GM12878 (cell line): ENCODE data around the gene OTX2. TPM values are rescaled to one million over a fixed set of nuclear protein-coding genes. Genes with fewer than 3 reads are reported as not detected.

ENCODE experiments used
- ATAC-seq: fragments of 200-7000 bp; cut with Tn5 transposase; 3 replicates; pipeline ENCODE4 v1.9.1; 2020; ENCODE audit warnings: mild to moderate bottlenecking, moderate library complexity
- BruUV-seq: library from RNA; stranded (reverse); fragments of 400-500 nt; replicated peaks from 2 replicates; lab custom pipeline; 2021; lab: Mats Ljungman, UMichigan
- CTCF ChIA-PET: fragments of 300-600 bp; sonication (Branson Sonifier 250); formaldehyde crosslinking; extraction: SDS; loops from one replicate; lab custom pipeline; 2021; ENCODE audit warnings: inconsistent platforms; lab: Yijun Ruan, JAX
- POLR2A ChIA-PET: fragments of 350-600 bp; formaldehyde crosslinking; extraction: SDS; loops from one replicate; lab custom pipeline; 2021; ENCODE audit warnings: inconsistent platforms; lab: Charles Lee
- RAD21 ChIA-PET: fragments of 300-600 bp; sonication (Branson Sonifier 250); formaldehyde crosslinking; loops from one replicate; lab custom pipeline; 2023; ENCODE audit warnings: antibody characterized with exemption; ENCODE audit not compliant: unreplicated experiment; lab: Charles Lee
- SMC1A ChIA-PET: fragments of 300-600 bp; sonication (Branson Sonifier 250); formaldehyde crosslinking; loops from one replicate; lab custom pipeline; 2023; ENCODE audit not compliant: unreplicated experiment, uncharacterized antibody; lab: Charles Lee
- DNase-seq: peaks from one replicate; pipeline ENCODE4 v3.0.0-alpha.2; 2011; ENCODE audit warnings: low read depth, low spot score
- FAIRE-seq: peaks from 3 replicates; lab custom pipeline; 2011; peaks lifted over from hg19 to GRCh38; lab: Jason Lieb, UNC
- H2AFZ ChIP-seq: 2 replicates; pipeline ENCODE4 v1.6.0; 2011; ENCODE audit warnings: low read depth, low read length, control low read depth; ENCODE audit not compliant: control insufficient read depth
- H3K27ac ChIP-seq: 2 replicates; pipeline ENCODE4 v1.5.1; 2011; ENCODE audit warnings: control low read depth; ENCODE audit not compliant: control insufficient read depth, insufficient read depth
- H3K27me3 ChIP-seq, 2 experiments: replicated peaks in 1 of 2; 2 replicates each; pipeline versions ENCODE4 v1.6.0 to v1.6.1; 2011; ENCODE audit warnings: low read length in 1 of 2; ENCODE audit not compliant: control insufficient read depth in 2 of 2, insufficient read depth in 2 of 2
- H3K36me3 ChIP-seq, 2 experiments: 2 replicates each; pipeline ENCODE4 v1.5.1; 2011; ENCODE audit warnings: low read length in 1 of 2; ENCODE audit not compliant: control insufficient read depth in 2 of 2, insufficient read depth in 2 of 2
- H3K4me1 ChIP-seq: 2 replicates; pipeline ENCODE4 v1.6.1; 2011; ENCODE audit warnings: mild to moderate bottlenecking, low read length, moderate library complexity, mixed read lengths; ENCODE audit not compliant: control insufficient read depth, insufficient read depth
- H3K4me2 ChIP-seq: 2 replicates; pipeline ENCODE4 v1.6.0; 2011; ENCODE audit warnings: control low read depth; ENCODE audit not compliant: control insufficient read depth, insufficient read depth
- H3K4me3 ChIP-seq: fragments of 200-600 bp; sonication (generic); 2 replicates; pipeline ENCODE4 v1.5.1; 2016
- H3K79me2 ChIP-seq: 2 replicates; pipeline ENCODE4 v1.6.0; 2011; ENCODE audit warnings: low read length; ENCODE audit not compliant: control insufficient read depth, insufficient read depth
- H3K9ac ChIP-seq: 2 replicates; pipeline ENCODE4 v1.8.0; 2011; ENCODE audit warnings: low read length, control low read depth, mixed read lengths; ENCODE audit not compliant: control insufficient read depth, insufficient read depth
- H3K9me3 ChIP-seq: replicated peaks from 3 replicates; pipeline ENCODE4 v1.5.1; 2011; ENCODE audit warnings: mild to moderate bottlenecking, low read length; ENCODE audit not compliant: control insufficient read depth, insufficient read depth
- H4K20me1 ChIP-seq: 2 replicates; pipeline ENCODE4 v1.6.0; 2011; ENCODE audit not compliant: control insufficient read depth, insufficient read depth
- ATF3 ChIP-seq: IDR thresholded peaks from 2 replicates; pipeline ENCODE4 v1.6.1; 2011; ENCODE audit warnings: low read depth, mild to moderate bottlenecking, low read length, moderate library complexity, borderline replicate concordance; ENCODE audit errors: extremely low read depth
- BCL11A ChIP-seq: IDR thresholded peaks from 2 replicates; pipeline ENCODE4 v1.6.1; 2011; ENCODE audit warnings: low read depth, low read length
- BHLHE40 ChIP-seq, 2 experiments: fragments of 450-650 bp in 1 of 2; IDR thresholded peaks; 2 replicates each; pipeline ENCODE4 v1.6.1; 2011 to 2017; ENCODE audit warnings: low read depth in 2 of 2, borderline replicate concordance in 1 of 2, improper control_type of control experiment in 1 of 2, low read length in 1 of 2, mild to moderate bottlenecking in 1 of 2
- CREB1 ChIP-seq: IDR thresholded peaks from 2 replicates; pipeline ENCODE4 v1.6.1; 2012; ENCODE audit warnings: low read depth, mild to moderate bottlenecking, inconsistent platforms
- ESRRA ChIP-seq: IDR thresholded peaks from 2 replicates; pipeline ENCODE4 v1.6.1; 2012; ENCODE audit warnings: mild to moderate bottlenecking, low read length, improper control_type of control experiment
- EZH2 ChIP-seq: IDR thresholded peaks from 2 replicates; pipeline ENCODE4 v1.6.1; 2012; ENCODE audit warnings: low read depth, mild to moderate bottlenecking, control low read depth, inconsistent platforms, low read length, borderline replicate concordance; ENCODE audit not compliant: control insufficient read depth
- GATAD2B ChIP-seq: fragments of 450-650 bp; conservative IDR thresholded peaks from 2 replicates; pipeline ENCODE4 v1.6.1; 2017; ENCODE audit warnings: low read depth, mild to moderate bottlenecking, moderate library complexity
- HCFC1 ChIP-seq: fragments of 150-350 bp; IDR thresholded peaks from 2 replicates; pipeline ENCODE4 v1.6.1; 2014; ENCODE audit warnings: low read length
- HDAC6 ChIP-seq: fragments of 200-600 bp; sonication (generic); IDR thresholded peaks from one replicate; pipeline ENCODE4 v1.8.0; 2017; ENCODE audit warnings: antibody characterized with exemption; ENCODE audit not compliant: unreplicated experiment
- LARP7 ChIP-seq: fragments of 450-650 bp; IDR thresholded peaks from 2 replicates; pipeline ENCODE4 v1.6.1; 2017; ENCODE audit warnings: mild to moderate bottlenecking
- NFXL1 ChIP-seq: fragments of 450-650 bp; IDR thresholded peaks from 2 replicates; pipeline ENCODE4 v1.6.1; 2017; ENCODE audit warnings: antibody characterized with exemption, mild to moderate bottlenecking, borderline replicate concordance
- NFYA ChIP-seq: IDR thresholded peaks from 2 replicates; pipeline ENCODE4 v1.6.1; 2011; ENCODE audit warnings: low read depth, mild to moderate bottlenecking, low read length, improper control_type of control experiment, borderline replicate concordance
- POLR2AphosphoS5 ChIP-seq: IDR thresholded peaks from 2 replicates; pipeline ENCODE4 v1.6.1; 2011; ENCODE audit warnings: mild to moderate bottlenecking, low read length, inconsistent platforms
- SRF ChIP-seq, 2 experiments: IDR thresholded peaks; 2 replicates each; pipeline ENCODE4 v1.6.1; 2011; ENCODE audit warnings: low read depth in 2 of 2, low read length in 2 of 2, mild to moderate bottlenecking in 1 of 2, moderate library complexity in 1 of 2
- TCF7 ChIP-seq: IDR thresholded peaks from 2 replicates; pipeline ENCODE4 v1.6.1; 2014; ENCODE audit warnings: antibody characterized with exemption, borderline replicate concordance
- ZNF217 ChIP-seq: fragments of 450-650 bp; IDR thresholded peaks from 2 replicates; pipeline ENCODE4 v1.6.1; 2017; ENCODE audit warnings: antibody characterized with exemption, mild to moderate bottlenecking
- ZNF622 ChIP-seq: fragments of 450-650 bp; IDR thresholded peaks from 2 replicates; pipeline ENCODE4 v1.6.1; 2017; ENCODE audit warnings: mild to moderate bottlenecking, inconsistent platforms
- ZNF687 ChIP-seq: fragments of 450-650 bp; IDR thresholded peaks from 2 replicates; pipeline ENCODE4 v1.6.1; 2017; ENCODE audit warnings: mild to moderate bottlenecking, moderate library complexity
- WGBS: methylation state at CpG from one replicate; pipeline ENCODE4 v1.1.6; 2016; ENCODE audit warnings: low lambda C conversion rate; ENCODE audit not compliant: insufficient replicate concordance, insufficient coverage; ENCODE audit errors: missing lambda C conversion rate; 5-methylcytosine and 5-hydroxymethylcytosine counted together
- in situ Hi-C: fragments of 300-500 bp; cut with MboI; formaldehyde crosslinking; loops from 9 replicates; pipeline ENCODE4 v1.14.3; 2018; ENCODE audit warnings: mixed read lengths
- intact Hi-C: fragments of 100-400 bp; cut with micrococcal nuclease; formaldehyde crosslinking; loops from one replicate; pipeline ENCODE4 v1.14.2; 2022; ENCODE audit not compliant: unreplicated experiment
- polyA plus RNA-seq, 11 experiments: library from polyadenylated mRNA; depleted of rRNA in 4 of 11; unstranded in 6 of 11; stranded (reverse) in 5 of 11; fragments of >200 nt; fragmentation: Nextera tagmentation in 4 of 11; fragmentation: Illumina TruSeq in 1 of 11; extraction: Ambion mirVana in 4 of 11; extraction: Trizol in 1 of 11; gene quantifications; 1 replicate in 1 of 11; 2 replicates in 10 of 11; pipeline versions ENCODE4 v1.2.1 to v1.2.3, GENCODE V29; 2011 to 2016; ENCODE audit warnings: inconsistent platforms in 2 of 11, missing spikeins in 2 of 11, low read depth in 1 of 11
- total RNA-seq, 4 experiments: library from RNA; depleted of rRNA in 3 of 4; stranded (reverse); fragments of >200 nt in 3 of 4; fragmentation: Illumina TruSeq in 1 of 4; extraction: Trizol in 1 of 4; gene quantifications; 2 replicates each; pipeline versions ENCODE4 v1.2.1 to v1.2.3, GENCODE V29; 2013 to 2021

OTX2 gene
- total and polyA plus RNA-seq, 10 of the 15 experiments (the other 5 are each of a cell fraction or from before 2014, with no cell fraction given), result not detected

- FAIRE-seq, result no peak
- ATAC-seq, result no peak
- no peak for DNase-seq
- Histone ChIP-seq H3K4me1 (no peaks in the 10 kb centered on the region), H3K27me3 (peaks cover 5 to 35% of the 10 kb centered on the region in 2 experiments), H3K27ac (no peak overlapping the region), H4K20me1 (no peaks in the 10 kb centered on the region), H3K36me3 (no peaks in the 10 kb centered on the region), H3K9ac (no peak overlapping the region), H2AFZ (no peak overlapping the region), H3K9me3 (peaks cover 2% of the 10 kb centered on the region; the same call in 2 of the 3 replicates), H3K79me2 (no peaks in the 10 kb centered on the region), H3K4me2 (no peak overlapping the region)
- in situ Hi-C loops, result no loop called here
- BruUV-seq, result no TSS peak
- SMC1A ChIA-PET, result no interaction called here
- POLR2A ChIA-PET, result no interaction called here
- 24% methylated on average over 25 of the region's 25 CpGs for WGBS
- RAD21 ChIA-PET, result no interaction called here
- TF ChIP-seq ZNF622 (no peak), POLR2AphosphoS5 (no peak), BCL11A (no peak), NFYA (no peak), NFXL1 (no peak), HCFC1 (no peak), ZNF687 (no peak), ATF3 (no peak), GATAD2B (no peak), SRF (IDR thresholded peaks at IDR 0.05; ENCODE audit: low read depth in 2 of 2, low read length in 2 of 2) (no peak), ESRRA (no peak), BHLHE40 (IDR thresholded peaks at IDR 0.05; ENCODE audit: borderline replicate concordance in 1 of 2, low read depth in 2 of 2, low read length in 1 of 2) (no peak), LARP7 (no peak), ZNF217 (no peak), HDAC6 (no peak), CREB1 (no peak), EZH2 (no peak), TCF7 (no peak)
- TF ChIP-seq, all 136 proteins: peak for 0
- CTCF ChIA-PET, result no interaction called here
- no peak overlapping the region for H3K4me3 ChIP-seq
- intact Hi-C loops, result no loop called here
These were observed 2.3 kb upstream of the OTX2 start for GRCh38 chr14:56812364-56813141.
